H54 (cell line): Measurements from ENCODE around the gene FRMPD2.
"Not testable (repeated sequence)": the region's sequence is repeated elsewhere in the genome, so short reads cannot be mapped to it uniquely, and the experiment has no call there.

Experiments used
- DNase-seq: peaks from one replicate; pipeline ENCODE4 v3.0.0; 2011; ENCODE audit warnings: low spot score, mixed read lengths; ENCODE audit not compliant: insufficient read length
- FAIRE-seq: peaks from 3 replicates; lab custom pipeline; 2011; peaks lifted over from hg19 to GRCh38; lab: Jason Lieb, UNC

The FRMPD2 gene

GRCh38 chr10:48140949-48141348 lies 133.5 kb downstream of the FRMPD2 start:
- DNase-seq, FAIRE-seq: not testable (repeated sequence)

GRCh38 chr10:48139953-48140850 lies 134.3 kb downstream of the FRMPD2 start:
- not testable (repeated sequence) for DNase-seq, FAIRE-seq

- not testable (repeated sequence) for DNase-seq, FAIRE-seq
Measured at GRCh38 chr10:48128954-48129353, 145.5 kb downstream of the FRMPD2 start.

- FAIRE-seq, DNase-seq: not testable (repeated sequence)
Measured at GRCh38 chr10:48126251-48126650, 148.2 kb downstream of the FRMPD2 start.

GRCh38 chr10:48125631-48126030 lies 148.9 kb downstream of the FRMPD2 start:
- FAIRE-seq, DNase-seq: not testable (repeated sequence)

GRCh38 chr10:48122618-48123017 lies 151.9 kb downstream of the FRMPD2 start:
- not testable (repeated sequence) for FAIRE-seq, DNase-seq

- DNase-seq, FAIRE-seq: not testable (repeated sequence)
Measured at GRCh38 chr10:48110277-48110676, 164.2 kb downstream of the FRMPD2 start.
